GM18867 (cell line): ENCODE data around the gene AUTS2.
"Not testable (repeated sequence)": the region's sequence is repeated elsewhere in the genome, so short reads cannot be mapped to it uniquely, and the experiment has no call there.

Experiments used
- ATAC-seq: cut with Tn5 transposase; IDR thresholded peaks from one replicate; pipeline ENCODE4 v1.9.1; 2021; ENCODE audit warnings: mild to moderate bottlenecking, moderate library complexity; ENCODE audit not compliant: unreplicated experiment

Gene AUTS2

DNA sequence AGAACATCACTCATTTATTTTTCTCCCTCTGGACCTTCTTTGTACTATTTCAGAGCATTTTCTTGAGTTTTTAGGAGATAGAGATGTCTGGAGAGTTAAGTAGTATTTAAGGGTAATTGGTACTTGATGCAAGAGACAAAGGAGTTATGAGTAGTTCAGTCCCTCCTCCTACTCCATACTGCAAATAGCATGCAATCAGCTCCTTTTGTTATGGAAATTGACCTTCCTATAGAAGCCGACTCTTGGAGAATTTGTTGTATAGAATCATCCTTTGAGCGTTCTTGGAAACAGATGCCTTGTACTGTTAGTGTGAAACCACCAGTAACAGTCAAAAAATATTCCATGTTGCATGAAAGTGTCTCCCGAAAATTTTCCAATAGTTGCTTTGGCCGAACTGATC, 1105.5 kb downstream of the AUTS2 start:
- no peak for ATAC-seq

DNA sequence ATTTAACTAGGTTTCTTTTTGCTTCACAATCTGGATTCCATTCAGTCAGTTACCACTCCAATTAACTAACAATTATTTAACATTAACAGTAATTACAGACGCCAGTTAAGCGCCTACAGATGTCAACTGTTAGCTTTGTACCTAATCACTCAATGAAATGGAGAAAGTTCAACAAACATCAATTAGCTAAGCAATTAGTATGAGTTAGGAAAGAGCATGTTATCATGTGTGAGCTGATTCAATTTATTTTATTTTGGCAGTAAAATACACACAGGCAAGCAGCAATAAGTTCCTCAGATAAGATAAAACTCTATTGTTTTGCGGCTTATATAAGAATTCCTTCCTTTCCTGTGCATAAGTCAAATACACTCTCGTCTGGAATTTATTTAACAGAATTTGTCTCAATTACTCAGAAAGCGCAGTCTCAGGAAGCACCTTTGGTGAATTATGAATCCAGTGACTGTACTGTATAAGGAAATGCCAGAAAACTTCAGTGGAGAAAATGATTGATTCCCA, 1106.6 kb downstream of the AUTS2 start:
- ATAC-seq = no peak

DNA sequence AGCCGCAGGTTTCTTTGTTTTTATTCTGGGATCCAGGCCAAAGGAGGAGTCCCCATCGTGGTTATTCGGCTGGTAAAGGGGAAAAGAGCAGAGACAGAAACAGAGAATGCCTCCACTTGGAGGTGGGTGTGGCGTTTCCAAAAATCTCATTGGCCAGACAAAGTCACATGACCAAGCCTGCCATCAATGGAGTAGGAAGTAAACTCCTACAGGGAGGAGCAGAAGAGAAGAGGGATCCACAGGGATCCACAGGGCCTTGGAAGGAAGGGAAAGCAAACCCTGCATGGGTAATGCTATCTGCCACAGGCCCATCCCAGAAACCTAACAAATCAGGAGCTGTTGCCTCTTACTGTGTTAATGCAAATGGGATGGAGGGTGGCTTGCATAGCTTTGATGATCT, 1107.9 kb downstream of the AUTS2 start:
- no peak for ATAC-seq

DNA sequence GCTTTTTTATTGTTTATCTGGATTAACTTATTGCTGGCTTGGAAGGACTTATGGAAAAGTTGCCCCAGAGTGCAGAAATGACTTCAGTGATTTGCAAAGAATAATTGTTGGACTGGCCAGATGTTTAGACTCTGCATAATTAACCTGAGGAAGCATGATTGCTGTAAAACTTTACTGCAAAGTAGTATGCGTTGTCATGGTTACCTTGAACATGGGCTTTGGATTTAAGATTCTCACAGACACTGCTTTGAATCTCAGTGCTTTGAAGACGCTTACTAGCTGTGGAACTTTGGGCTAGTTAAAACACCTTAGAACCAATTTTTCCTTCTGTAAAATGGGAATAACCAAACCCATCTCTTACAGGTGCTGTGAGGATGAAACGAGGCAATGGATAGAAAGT, 1108.4 kb downstream of the AUTS2 start:
- no peak for ATAC-seq

DNA sequence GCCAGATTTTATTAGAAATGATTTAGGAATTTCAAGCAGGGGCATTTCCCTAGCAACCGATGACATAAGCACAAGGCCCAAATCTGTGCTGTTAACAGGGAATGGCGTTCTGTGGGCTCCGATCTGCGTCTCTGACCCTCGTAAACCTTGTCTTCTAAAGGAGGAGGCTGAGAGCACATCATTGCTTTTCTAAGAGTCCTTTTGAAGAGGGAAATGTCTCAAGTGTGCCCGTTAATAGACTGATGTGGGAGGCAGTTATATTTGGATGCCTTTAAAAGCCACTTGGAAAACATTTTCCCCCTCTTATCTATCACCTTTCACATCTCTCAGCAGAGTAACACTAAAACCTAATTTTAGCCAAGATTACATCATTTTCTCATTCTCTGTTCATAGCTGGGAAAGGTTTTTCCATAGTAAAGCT, 1109.6 kb downstream of the AUTS2 start:
- ATAC-seq = no peak

DNA sequence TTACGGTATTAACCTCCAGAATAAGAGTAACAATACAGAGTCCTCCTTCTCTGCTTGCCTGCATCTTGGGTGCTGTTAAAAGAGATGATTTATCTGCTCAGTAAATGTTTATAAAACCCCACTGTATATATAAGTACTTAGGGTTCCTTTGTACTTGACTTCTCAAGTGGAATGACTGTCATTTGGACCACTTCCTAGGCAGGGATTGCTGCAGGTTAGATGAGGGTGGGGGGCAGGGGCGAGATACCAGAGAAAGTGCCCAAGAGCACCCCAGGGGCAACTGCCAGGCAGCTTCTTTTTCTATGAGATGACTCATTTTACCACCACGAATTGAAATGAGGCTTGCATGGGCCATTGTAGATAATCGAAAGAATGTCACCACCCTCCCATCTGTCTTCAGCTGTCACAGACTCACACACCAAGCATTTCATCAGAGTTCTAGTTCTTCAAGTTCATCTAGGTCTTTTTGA, 1111.8 kb downstream of the AUTS2 start:
- no peak for ATAC-seq

DNA sequence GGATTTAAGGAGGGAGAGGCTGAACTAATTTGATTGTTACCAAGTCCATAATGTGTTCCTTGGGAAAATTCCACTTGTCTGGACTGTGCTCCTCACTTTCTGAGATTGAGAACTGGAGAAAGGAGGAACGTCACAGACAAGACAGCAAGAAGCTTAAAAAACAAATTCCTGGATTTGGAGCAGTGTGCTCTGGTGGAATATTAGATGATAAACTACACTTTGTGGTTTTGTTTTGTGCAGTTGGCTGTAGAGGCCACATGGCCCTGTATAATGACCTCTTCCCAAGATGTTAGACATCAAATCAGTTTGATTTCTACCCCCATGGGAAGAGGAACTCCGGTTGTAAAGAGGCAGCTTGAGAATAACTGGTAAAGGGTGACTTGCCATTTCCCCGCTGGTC, 1112.4 kb downstream of the AUTS2 start:
- ATAC-seq = no peak

DNA sequence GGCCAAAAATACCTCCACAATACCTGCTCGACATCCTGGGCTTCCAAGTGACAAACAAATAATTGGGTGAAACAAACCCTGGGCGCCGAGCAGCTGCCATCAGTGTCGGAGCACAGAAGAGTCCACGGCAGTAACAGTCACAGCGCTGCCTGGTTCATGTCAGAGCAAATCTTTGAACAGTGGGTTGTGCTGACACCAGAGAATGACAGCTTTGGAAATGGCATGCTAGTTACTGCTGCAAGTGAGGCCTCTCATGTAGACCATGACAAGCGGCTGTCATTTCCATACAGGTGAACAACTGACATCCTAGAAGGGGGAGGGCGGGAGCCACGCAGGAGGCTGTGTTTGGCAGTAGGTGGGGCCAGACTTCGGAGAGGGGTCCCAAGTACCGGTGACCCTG, 1113.2 kb downstream of the AUTS2 start:
- no peak for ATAC-seq

DNA sequence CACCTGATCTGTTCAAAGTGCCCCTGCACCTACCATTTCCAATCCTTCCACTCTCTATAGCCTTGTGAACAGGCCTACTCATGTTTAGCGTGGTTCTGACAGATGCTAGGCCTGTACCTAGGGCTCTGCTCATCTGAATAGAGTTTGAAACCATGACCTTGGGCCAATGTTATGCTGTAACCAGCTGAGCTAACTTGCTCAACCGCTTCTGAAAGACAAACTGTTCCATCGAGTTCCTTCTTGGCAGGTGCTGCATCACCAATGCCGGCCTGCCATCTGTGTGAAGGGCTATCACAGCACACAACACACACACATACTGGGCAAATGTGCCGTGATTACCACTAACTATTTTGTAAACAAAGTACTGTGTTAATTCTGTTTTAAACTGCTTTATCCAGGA, 1114.7 kb downstream of the AUTS2 start:
- ATAC-seq = no peak

DNA sequence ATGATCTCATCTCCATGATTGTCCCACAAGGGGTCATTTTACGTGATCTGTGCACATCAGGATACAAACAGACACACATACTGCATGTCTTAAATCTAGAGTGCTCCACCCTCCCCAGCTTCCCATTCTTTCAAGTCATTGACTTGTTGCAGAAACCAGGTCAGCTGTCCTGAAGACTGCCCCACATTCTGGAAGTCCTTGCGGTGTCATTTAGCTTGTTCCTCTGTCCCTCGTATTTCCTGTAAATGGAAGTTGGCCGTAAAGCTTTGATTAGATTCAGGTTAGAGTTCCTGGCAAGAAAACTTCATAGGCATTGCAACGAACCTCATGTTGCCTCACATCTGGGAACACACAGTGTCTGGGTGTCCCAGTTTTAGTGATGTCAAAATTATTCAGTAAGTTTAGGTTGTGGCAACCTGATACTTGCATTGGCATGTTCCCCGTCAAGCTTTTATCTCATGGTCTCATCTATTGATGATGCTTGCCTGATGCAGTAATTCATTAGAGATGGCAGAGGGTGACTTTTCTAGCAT, 1116.3 kb downstream of the AUTS2 start:
- no peak for ATAC-seq

DNA sequence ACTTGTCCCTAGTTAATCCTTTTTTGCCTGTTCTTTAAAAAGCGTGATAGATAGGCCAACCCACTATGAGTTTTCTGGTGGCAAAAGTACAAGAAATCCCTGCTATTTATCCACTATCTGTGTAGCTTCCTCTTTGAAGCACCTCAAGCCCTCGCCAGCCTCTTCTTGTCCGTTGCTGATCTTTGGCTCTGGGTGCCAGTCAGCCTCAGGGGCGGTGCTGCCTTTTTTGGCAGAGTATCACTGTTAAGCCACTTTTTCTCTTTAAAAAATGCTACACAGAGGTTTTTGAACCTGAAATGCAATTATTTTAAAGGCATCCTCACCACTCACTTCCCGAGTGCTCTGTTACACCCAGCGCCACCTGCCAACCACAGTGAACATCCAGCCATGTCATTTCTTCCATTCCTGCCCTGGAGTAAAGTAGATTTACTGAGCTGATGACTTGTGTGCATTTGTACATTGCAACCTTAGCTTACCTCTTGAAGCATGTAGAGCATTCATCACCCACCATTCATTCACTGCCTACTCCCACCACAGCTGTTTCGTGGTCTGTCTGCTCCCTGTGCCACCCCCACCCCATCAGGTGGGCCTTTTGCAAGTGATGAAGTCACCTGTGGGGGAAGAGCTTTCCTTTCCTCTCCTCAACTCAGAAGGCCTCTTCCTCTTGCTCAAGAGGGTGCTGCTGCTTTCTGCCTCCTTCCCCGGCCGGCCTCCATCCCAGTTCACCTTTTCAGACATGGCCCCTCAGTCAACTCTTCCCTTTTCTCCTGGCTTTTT, 1119.5 kb downstream of the AUTS2 start:
- no peak for ATAC-seq

DNA sequence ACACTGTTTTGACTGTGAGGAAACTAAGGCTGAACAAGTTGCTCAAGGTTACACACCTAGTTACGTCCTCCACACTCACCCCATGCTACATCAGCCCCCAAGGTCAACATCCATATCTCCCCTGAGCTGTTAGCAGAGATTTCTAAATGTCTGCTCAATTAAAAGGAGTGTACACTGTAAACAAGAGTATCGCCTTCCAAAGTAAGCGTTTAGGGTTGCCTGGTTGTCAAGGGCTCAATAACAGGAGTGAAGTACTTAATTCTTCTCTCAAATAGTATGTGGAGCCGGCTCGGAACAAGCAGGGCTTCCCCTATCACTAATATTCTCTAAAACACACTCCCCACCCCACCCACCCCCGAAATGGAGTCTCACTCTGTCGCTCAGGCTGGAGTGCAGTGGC, 1120.8 kb downstream of the AUTS2 start:
- ATAC-seq = no peak

DNA sequence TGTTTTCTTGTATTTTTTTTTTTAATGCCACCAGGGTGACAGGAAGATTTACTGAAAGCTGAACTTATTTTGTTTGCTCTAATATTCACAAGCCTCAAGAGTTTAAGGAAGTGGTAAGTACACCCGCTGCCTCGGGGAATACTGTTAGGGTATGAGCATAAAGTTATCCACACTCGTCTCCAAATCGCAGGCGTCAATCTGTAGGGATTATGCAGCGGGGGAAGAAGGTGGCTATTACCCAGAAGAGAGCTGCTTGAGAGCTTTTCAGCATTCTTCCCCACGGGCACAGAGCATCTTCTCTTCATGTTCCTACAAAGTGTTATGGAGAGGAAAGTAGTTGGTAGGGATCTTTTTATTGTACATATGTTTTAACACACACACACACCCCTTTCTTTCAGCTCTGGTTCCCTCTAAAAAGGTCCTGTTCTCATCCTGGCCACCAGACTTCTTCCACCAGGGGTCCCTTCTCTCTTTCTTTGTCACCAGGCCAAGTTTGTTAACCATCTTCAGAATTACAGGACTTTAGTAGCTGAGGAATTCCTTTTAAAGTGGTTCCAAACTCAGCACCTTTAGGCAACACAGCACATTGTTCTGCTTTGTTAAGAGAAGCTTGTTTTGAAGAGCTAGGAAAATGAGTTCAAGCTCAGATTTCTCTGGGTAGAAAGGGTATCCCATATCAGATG, 1122.1 kb downstream of the AUTS2 start:
- ATAC-seq = no peak

DNA sequence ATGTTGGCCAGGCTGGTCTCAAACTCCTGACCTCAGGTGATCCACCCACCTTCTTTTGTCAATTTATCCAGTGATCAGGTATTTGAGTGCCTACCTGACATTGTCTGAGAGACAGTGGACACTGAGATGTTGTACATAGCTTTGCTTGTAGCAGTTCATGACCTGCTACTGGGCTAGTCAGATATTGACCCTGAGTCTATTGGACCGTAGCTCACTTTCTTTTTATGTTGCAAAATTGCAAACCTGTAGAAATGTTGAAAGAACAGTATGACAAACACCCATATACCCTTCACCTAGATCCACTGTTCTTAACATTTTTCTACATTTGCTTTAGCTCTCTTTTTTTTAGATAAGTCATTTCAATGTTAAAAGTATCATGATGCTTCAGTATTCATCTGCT, 1123.2 kb downstream of the AUTS2 start:
- ATAC-seq = no peak

DNA sequence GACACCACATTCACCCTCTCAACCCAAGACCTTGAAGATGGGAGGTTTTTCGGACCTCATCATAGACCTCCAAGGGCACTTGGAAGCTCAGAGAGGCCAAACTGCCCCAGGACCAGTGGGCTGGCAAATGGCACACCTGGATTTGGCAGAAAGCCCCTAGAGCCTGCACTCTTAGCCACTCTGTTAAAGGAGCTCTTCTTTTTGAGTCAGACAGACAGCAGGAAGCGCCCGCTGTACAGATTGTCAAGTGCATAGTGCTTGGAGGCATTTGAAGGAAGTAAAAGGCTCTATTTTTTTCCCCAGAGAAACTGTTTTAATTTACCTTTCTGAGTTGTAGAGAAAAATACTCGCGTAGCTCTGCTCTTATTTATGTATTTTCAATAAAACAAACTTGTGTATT, 1125.1 kb downstream of the AUTS2 start:
- ATAC-seq = no peak

DNA sequence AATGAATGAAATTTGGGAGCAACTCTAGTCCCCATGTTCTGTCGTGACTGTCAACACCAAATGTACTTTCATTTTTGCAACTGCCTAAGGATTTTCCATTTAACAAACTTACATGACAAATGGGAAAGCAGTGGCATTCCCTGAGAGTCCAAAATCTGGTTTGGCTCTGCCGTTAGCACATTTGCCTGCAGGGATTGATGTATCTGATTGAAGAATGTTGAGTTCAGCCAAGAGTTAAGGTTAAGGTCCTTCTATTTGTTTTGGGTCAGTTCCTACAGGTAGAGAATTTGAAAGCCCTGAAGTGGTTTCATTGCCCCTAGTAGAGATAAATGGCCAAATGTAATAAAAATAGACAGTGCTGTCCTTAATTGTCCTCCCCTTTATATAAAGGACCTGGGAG, 1127.2 kb downstream of the AUTS2 start:
- ATAC-seq = no peak

DNA sequence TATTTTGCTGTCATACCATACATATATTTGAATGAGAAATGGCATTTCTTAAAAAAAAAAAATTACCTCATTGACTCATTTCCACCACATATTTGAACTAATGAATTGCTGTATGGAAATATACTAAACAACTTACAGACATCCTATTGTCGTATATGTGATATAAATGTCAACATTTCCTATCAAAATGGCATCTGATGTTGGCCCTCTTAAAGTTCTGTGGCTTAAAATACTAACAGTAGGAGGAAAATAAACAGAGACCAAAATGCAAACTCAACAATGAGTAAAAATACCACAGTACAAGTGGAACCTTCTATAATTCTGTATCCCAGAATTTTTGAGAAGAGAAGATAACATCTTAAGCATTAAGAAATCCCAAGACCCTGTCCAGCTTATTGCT, 1128.0 kb downstream of the AUTS2 start:
- ATAC-seq = no peak

DNA sequence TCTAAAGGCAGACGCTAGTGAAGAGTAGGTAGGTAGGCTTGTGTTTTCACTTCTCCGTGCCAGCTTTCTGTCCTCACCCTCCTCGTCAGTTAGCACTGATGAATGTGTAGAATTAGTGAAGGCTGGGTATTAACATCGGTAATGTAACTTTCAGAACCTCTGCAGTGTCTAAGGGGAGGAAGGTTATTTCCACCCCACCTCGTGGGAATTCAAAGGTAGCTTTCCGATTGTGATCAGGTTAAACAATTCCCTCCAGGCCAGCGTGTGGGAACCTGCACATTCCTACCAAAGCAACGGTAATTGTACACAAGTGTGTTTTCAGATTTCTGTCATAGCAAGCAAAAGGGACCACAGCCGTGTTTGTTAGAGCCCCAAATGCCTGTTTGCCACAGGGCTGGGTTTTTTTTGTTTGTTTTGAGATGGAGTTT, 1128.7 kb downstream of the AUTS2 start:
- ATAC-seq = peak; percentile 78

DNA sequence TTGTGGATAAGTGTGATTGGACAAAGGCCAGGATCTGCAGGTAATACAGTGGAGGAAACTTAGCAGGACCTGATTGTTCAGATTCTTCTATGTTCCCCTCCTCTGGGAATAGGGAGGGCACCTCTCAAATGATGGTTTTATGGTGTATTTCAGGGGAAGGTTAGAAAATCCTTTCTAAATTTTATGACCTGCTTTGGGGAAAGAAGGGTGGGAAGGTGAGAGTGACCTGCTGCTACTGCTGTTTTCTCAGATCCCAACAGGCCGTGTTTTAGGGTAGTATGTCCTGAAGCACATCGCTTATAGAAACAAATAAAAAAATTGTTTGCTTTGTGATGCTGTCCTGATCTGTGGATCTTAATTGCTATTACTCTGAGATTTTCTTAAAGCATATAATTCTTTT, 1129.6 kb downstream of the AUTS2 start:
- no peak for ATAC-seq

DNA sequence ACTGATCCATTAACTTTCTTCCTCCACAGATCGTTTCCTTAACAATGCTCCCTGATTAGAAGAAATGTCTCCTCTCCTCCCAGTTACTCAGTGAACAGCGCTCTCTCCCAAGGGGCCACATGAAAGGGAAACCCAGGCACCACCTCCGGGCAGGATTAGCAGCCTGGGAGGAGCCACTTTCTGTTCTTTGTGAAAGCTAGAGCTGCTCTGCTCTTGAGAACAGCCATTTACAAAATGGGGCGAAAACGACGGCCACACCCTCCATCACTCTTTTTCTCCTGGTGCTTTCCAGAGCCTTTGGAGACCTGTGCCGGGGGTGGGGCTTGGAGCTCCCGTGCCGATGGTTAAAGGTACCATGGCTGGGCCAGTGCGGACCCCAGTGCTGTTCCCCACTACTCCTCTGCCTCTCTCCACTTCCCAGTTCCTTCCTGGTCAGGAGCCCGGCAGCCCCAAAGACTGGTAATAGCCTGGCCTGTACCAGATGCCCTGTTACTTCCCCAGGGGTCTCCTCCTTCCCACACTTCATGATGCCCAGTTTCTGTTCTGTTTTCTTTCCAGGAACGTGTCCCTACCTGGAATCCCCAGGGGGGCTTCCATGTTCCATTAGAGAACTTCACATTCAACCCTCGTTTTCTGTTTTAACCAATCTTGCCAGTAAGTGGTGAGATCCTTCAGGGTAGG, 1130.7 kb downstream of the AUTS2 start:
- ATAC-seq = no peak

DNA sequence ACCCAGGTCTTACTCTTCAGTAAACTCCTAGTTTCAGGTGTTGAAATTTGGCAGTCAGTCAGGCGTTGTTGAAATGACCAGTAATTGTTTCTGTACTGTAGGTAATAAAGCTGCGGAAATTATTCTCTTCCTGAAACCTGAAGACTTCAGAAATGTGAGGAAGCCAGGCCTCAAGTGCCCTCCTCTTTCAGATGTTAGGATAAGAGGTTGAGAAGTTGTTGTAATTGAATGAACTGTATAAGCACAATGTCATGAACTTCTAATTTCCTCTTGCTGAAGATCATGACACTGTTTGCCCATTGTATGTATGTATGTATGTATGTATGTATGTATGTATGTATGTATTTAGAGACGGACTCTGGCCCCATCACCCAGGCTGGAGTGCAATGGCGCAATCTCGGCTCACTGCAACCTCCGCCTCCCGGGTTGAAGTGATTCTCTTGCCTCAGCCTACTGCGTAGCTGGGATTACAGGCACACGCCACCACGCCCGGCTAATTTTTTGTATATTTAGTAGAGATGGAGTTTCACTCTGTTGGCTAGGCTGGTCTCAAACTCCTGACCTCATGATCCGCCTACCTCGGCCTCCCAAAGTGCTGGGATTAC, 1131.4 kb downstream of the AUTS2 start:
- not testable (repeated sequence) for ATAC-seq
